Amniotic epithelial cell (primary cell): ENCODE data around the gene SPDEF.

Experiments used
- DNase-seq: peaks from one replicate; pipeline ENCODE4 v3.0.0-alpha.2; 2010; ENCODE audit warnings: low read depth

SPDEF gene

GRCh38 chr6:34514593-34515472, 41.3 kb downstream of the SPDEF start:
- peak; percentile 64 for DNase-seq

- DNase-seq = no peak
Measured at GRCh38 chr6:34514112-34514511, 42.0 kb downstream of the SPDEF start.

GRCh38 chr6:34513646-34514045, 42.5 kb downstream of the SPDEF start:
- no peak for DNase-seq

GRCh38 chr6:34512738-34513115, 43.4 kb downstream of the SPDEF start:
- DNase-seq = no peak

DNA sequence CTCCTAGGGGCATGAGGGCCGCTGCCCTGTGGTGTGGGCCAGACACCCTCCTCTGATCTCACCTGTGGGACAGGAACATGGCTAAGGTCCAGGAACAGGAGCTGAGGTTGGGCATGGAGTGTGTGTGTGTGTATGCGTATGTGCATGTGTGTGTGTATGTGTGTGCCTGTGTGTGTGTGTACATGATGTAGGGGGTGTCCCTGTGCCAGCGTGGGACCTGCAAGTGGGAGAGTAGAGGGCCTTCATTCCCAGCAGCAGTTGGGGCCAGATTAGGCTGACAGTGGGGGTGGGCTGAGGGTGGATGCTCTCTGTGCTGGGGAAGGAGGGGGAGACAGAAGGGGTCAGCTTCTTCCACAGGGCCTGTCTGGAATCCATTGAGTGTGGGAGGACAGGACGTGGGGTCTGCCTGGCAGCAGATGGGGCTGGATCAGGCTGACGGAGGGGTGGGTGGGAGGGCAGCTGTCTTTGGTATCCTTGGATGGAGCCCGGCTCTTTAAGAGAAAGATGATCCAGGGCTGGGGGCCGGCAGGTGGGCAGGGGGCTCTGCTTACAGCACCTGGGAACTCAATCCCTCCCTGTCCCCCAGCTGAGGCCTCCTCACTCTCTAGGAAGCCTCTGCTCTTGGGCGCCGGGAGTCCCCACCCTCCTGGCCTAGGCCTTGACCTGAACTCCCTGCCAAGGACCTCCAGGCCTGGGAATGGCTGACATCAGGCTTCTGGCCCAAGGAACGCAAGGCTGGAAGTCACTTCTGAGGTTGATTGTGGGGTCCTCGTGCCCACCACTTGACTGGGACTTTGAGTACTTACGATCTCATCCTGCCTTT, 44.0 kb downstream of the SPDEF start:
- DNase-seq = no peak

- DNase-seq = no peak
Measured at GRCh38 chr6:34511214-34511914, 44.8 kb downstream of the SPDEF start.

- no peak for DNase-seq
Measured at GRCh38 chr6:34510299-34510698, 45.8 kb downstream of the SPDEF start.

GRCh38 chr6:34509782-34510181, 46.3 kb downstream of the SPDEF start:
- no peak for DNase-seq

DNA sequence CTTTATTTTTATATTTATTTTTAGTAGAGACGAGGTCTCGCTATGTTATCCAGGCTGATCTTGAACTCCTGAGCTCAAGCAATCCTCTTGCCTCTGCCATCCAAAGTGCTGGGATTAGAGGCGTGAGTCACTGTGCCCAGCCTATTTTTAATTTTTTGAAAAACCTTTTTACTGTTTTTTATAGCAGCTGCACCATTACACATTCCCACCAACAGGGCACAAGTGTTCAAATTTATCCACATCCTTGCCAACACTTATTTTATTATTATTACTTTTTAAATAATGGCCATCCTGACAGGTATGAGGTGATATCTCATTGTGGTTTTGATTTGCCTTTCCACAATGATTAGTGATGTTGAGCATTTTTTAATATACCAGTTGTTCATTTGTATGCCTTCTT, 47.7 kb downstream of the SPDEF start:
- no peak for DNase-seq

DNA sequence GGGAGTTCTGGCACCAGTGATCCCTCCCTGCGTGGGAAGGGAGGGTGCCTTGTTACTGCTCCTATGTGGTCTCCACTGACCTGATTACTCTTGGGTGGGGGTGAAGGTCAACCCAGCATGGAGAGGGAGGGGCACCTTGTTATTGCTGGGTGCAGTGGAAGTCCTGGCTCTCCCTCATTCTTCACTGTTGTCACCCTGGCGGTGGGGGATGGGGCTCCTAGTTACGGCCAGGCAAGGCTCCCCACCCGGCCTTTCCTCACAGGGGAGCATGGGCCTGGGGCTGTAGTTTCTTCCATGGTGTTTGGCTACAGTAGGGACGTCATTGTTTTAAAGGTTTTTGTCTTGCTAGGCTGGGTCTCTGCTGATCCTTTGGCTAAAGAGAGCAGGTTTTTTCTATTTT, 49.4 kb downstream of the SPDEF start:
- no peak for DNase-seq

- DNase-seq = no peak
Measured at GRCh38 chr6:34497411-34497810, 58.7 kb downstream of the SPDEF start.

DNA sequence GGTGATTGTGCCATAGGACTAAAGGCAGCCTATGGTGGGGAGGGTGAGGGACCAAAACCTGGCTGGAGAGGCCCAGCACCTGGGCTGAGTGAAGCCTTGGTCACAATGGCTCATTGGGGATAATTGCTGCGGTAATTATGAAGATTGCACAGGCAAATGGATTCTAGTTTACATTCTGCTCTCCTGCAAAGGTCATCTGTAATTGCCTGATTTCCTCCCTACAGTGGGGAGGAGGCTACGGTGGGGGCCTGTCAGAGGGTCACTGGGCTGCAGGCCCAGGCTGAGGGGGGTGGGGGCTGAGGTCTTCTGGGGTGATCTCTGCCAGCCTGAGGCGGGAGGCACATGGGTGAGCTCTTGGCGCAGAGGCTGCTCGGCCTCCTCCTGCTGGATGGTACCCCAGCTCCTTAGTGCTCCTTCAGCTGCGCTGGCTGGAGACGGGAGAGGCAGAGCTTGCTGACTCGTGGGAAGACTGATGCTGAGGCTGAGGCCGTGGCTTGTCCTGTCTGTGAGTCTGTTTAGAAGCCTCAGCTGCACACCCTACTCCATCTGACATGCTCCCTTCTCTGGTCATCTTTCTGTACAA, 59.9 kb downstream of the SPDEF start:
- DNase-seq = no peak

GRCh38 chr6:34494973-34495372, 61.2 kb downstream of the SPDEF start:
- no peak for DNase-seq

GRCh38 chr6:34493344-34493743, 62.8 kb downstream of the SPDEF start:
- DNase-seq = no peak

- peak; percentile 57 for DNase-seq
Measured at GRCh38 chr6:34491091-34491430, 65.1 kb downstream of the SPDEF start.

- DNase-seq = no peak
Measured at GRCh38 chr6:34490390-34491090, 65.6 kb downstream of the SPDEF start.

GRCh38 chr6:34489207-34489805, 66.8 kb downstream of the SPDEF start:
- DNase-seq = no peak
